Jurkat, Clone E6-1 (cell line): Measurements from ENCODE around the gene TBL1XR1.

Experiments
- DNase-seq: peaks from one replicate; pipeline ENCODE4 v3.0.0-alpha.2; 2011; ENCODE audit warnings: low read depth, low spot score
- H3K4me3 ChIP-seq: 2 replicates; pipeline ENCODE4 v1.5.1; 2011; ENCODE audit warnings: mild to moderate bottlenecking, low read length, control low read depth, moderate library complexity

TBL1XR1 gene

DNA sequence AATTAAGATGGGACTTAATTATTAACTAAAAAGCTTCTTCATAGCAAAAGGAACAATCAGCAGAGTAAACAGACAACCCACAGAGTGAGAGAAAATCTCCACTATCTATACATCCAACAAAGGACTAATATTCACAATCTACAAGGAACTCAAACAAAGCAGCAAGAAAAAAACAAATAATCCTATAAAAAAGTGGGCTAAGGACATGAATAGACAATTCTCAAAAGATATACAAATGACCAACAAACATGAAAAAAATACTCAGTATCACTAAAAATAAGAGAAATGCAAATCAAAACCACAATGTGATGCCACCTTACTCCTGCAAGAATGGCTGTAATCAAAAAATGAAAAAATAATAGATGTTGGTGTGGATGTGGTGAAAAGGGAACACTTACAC lies 103.3 kb downstream of the TBL1XR1 start:
- DNase-seq, result no peak

GRCh38 chr3:177089901-177090300 lies 107.4 kb downstream of the TBL1XR1 start:
- no peak overlapping the region for H3K4me3 ChIP-seq
- DNase-seq, result no peak

More for the DNA sequence above, 103.3 kb downstream of the TBL1XR1 start:
- H3K4me3 ChIP-seq, result no peak overlapping the region

- DNase-seq, result no peak
- H3K4me3 ChIP-seq, result no peak overlapping the region
Observed at GRCh38 chr3:177089110-177089509, 108.2 kb downstream of the TBL1XR1 start.

DNA sequence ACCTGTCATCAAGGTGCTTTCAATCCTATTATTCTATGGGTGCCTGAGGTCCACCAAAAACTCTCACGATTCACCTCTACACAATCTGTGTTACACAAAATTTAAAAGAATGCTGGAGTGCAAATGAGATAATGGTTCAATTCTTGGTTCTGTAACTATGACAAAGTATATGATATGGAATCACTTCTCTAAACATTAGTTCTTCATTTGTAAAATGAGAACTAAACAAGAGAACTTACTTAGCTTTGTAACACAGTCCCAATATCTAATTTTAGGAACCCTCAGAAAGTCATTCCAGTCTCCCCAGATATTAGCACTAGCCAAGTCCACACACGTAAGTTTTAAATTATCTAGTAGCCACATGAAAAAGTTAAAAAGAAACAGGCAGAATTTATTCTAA lies 111.5 kb downstream of the TBL1XR1 start:
- DNase-seq, result no peak

GRCh38 chr3:177084616-177085015 lies 112.7 kb downstream of the TBL1XR1 start:
- DNase-seq, result no peak
- H3K4me3 ChIP-seq, result no peak overlapping the region

More for the DNA sequence above, 111.5 kb downstream of the TBL1XR1 start:
- no peak overlapping the region for H3K4me3 ChIP-seq

DNA sequence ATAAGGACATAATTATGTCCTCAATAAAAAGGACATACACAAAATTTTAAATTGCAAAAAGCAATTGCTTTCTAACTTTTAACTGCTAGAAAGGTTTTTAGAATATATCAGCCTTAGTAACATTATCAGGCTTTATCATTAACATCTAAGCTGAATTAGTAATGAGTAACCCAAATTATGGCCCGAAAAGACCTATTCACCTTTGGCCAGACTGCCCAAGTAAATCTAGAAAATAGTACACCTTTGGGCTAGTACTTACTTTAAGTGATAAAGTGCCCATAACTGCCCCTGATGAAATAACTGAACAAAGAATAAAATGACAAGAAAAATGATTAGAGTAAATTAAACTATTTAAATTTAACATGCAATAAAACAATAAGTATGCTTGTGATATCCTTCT lies 117.2 kb downstream of the TBL1XR1 start:
- DNase-seq, result no peak
- H3K4me3 ChIP-seq, result no peak overlapping the region

DNA sequence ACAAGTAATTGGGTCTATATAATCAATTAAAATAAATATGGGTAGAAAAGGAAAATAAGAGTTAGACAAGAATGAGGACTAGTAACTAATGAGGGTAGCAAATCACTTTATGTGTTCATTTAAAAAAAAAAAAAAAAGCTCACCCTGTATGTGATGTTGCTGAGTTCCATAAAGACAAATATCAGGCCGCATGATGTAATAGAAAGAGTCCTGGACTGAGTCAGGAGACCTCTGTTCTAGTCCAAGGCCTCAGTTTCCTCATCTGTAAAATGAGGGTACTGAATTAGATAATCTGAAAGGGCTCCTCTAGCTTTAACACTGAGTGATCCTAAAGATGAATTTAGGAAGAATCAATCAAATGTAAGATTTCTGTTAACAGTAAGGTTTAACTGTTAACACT lies 117.6 kb downstream of the TBL1XR1 start:
- DNase-seq, result no peak
- H3K4me3 ChIP-seq, result no peak overlapping the region

GRCh38 chr3:177071496-177072156 lies 125.7 kb downstream of the TBL1XR1 start:
- no peak for DNase-seq
- H3K4me3 ChIP-seq, result no peak overlapping the region

- no peak for DNase-seq
- H3K4me3 ChIP-seq, result no peak overlapping the region
Observed at GRCh38 chr3:177069514-177070329, 127.6 kb downstream of the TBL1XR1 start.

- DNase-seq, result no peak
- no peak overlapping the region for H3K4me3 ChIP-seq
Observed at GRCh38 chr3:177068967-177069366, 128.3 kb downstream of the TBL1XR1 start.

DNA sequence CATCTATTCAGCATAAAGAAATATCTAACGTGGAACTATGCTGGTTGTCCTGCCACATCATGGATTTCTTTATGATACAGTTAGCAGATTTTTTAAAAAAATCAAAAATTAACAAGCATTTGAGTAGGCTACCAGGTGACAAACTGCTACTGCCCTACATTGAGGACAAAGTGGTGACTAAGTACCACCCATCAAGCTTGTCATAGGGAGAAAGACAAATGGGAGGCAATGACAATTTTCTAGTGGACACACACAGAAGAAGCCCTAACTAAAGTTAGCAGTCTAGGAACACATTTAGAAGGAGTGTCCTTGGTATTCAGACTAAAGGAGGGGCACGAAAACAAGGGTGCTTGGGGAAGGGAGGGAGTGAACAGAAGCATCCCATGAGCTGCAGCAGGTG lies 131.2 kb downstream of the TBL1XR1 start:
- H3K4me3 ChIP-seq, result no peak overlapping the region
- DNase-seq, result no peak

DNA sequence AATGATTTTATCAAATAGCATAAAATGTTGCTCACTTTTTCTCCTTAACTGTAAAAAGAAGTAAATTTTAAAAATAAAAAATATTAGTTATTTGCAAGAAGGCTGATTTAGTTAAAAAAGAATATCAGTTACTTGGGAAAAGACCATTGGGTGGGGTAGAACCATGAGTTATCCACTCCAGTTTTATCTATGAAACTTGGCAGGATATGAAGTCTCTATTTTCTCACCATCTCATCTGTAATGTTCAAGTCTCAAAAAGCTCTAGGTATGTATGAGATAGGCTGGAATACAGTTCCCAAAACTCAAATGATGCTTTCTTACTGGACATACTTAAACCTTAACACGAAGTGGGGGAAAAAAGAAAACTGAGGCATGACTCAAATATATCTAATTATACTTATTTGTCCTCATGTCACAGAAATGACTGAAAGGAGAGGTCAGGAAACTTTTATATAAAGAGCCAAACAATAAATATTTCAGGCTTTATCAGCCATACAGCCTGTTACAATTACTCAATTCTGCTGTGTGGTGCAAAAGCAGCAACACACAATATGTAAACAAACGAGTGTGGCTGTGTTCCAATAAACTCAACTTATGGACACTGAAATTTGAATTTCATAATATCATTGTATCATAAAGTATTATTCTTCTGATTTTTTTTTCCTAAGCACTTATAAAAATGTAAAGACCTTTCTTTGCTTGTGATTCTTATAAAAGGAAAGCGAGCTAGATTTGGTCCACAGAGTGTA lies 131.8 kb downstream of the TBL1XR1 start:
- H3K4me3 ChIP-seq, result no peak overlapping the region
- DNase-seq, result no peak

DNA sequence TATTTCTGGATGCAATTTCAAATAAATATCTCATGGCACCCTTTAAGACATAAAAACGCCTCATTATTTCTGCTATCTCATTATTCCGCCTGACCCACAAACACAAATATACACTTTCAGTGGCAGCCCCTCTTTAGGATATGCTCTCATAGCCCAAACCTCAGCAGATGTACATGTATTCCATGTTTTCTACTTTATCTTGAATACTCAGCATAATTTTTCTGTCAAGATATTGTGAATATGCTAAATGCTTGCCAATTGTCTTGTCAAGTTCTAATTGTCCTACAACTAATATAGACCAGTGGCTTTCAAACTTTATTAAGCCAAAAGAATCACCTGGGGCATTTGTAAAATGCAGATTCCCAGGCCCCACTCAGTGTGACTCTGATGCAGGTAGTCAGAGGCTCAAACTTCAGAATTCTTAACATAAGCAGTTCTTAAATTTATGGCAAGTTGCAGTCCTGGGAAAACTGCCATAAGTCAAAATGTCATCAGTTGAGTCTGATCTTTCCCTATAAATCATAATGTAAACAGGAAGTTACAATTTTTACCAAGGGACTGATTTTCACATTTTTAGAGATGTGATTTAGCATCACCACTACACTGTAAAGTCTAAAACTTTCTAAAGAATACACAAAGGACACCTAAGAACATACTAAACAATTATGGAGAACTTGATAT lies 135.1 kb downstream of the TBL1XR1 start:
- H3K4me3 ChIP-seq, result no peak overlapping the region
- no peak for DNase-seq

DNA sequence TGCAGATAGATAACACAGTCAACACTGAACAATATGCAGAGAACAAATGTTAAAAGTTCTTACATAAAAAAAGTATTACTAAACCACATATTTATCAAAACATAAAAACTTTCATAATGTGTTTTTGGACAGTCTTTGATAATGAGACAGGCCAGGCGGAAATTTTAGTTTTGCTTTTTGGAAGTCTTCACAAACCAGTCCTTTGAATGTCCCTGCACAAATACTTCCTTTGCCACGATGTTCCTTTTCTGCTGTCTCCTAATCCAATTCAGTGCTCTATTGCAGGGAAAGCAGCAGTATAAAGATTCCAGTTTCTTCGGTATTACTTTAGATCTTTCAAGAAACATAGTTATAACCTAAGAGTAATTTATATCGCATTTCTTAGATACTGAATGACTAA lies 135.9 kb downstream of the TBL1XR1 start:
- no peak overlapping the region for H3K4me3 ChIP-seq
- no peak for DNase-seq

DNA sequence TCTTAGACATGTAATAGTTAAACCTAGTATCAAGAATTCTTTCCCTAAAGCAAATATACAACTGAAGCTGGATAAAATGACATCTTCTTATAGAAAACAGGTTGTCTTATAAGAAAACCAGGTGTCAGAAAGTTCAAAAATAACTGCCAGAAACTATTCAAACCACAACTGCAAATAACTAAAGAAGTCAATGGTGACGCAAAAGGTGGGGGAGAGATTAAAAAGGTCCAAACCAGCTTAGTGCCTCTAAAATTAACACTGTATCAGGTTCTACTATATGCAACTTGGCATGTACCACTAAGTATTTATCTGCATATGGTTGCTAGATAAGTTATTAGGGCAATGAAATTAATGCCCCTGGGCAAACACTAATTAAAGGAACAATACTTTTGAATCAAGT lies 136.8 kb downstream of the TBL1XR1 start:
- DNase-seq, result no peak
- H3K4me3 ChIP-seq, result no peak overlapping the region

- H3K4me3 ChIP-seq, result no peak overlapping the region
- DNase-seq, result no peak
Observed at GRCh38 chr3:177058648-177059047, 138.6 kb downstream of the TBL1XR1 start.

- no peak for DNase-seq
- no peak overlapping the region for H3K4me3 ChIP-seq
Observed at GRCh38 chr3:177057768-177058167, 139.5 kb downstream of the TBL1XR1 start.

DNA sequence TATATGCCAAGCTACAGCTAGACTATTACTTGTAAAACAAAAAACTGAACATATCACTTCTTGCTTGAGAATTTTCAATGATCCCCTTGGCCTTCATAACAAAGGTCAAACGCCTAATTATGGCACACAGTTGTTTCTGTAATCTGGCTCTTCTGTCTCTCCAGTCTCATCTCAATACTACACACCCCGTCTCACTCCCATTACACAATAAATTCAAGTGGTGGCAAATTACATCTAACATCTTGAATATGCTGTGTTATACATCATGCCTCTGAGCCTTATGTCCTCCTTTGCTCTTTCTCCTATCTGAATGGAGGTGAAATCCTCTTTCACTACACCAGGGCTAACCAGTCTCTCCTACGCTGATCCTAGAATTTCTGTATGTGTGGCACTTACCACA lies 140.4 kb downstream of the TBL1XR1 start:
- DNase-seq, result no peak
- H3K4me3 ChIP-seq, result no peak overlapping the region
